Fibroblast of the aortic adventitia (primary cell): ENCODE measurements around the gene IER5L. TPM values are rescaled to one million over a fixed set of nuclear protein-coding genes. Genes with fewer than 3 reads are reported as not detected.

Experiments
- DNase-seq: peaks from one replicate; pipeline ENCODE4 v3.0.0-alpha.2; 2010; ENCODE audit warnings: low read depth
- H3K4me3 ChIP-seq: 2 replicates; pipeline ENCODE4 v1.5.1; 2011; ENCODE audit warnings: low read depth, mild to moderate bottlenecking, control low read depth, low read length, moderate library complexity
- CTCF ChIP-seq: IDR thresholded peaks from 2 replicates; pipeline ENCODE4 v1.5.1; 2011; ENCODE audit warnings: mild to moderate bottlenecking, low read length, control low read depth, inconsistent platforms; ENCODE audit not compliant: insufficient read depth
- total RNA-seq: library from RNA; depleted of rRNA; stranded (reverse); fragments of >200 nt; gene quantifications from 2 replicates; pipeline ENCODE4 v1.2.3, GENCODE V29; 2012; ENCODE audit warnings: low replicate concordance

The IER5L gene
- total RNA-seq, 1 donor, result 42.0 TPM

- no peak for TF ChIP-seq CTCF
- no peak overlapping the region for H3K4me3 ChIP-seq
- DNase-seq, result no peak
Observed at GRCh38 chr9:129211686-129212085, 33.6 kb upstream of the IER5L start.

GRCh38 chr9:129210125-129210524 lies 32.1 kb upstream of the IER5L start:
- no peak for DNase-seq
- no peak overlapping the region for H3K4me3 ChIP-seq
- TF ChIP-seq CTCF, result no peak

GRCh38 chr9:129209580-129209979 lies 31.5 kb upstream of the IER5L start:
- H3K4me3 ChIP-seq, result no peak overlapping the region
- no peak for DNase-seq
- TF ChIP-seq CTCF, result no peak

- no peak overlapping the region for H3K4me3 ChIP-seq
- no peak for DNase-seq
- no peak for TF ChIP-seq CTCF
Observed at GRCh38 chr9:129209109-129209508, 31.0 kb upstream of the IER5L start.

GRCh38 chr9:129208207-129209032 lies 30.4 kb upstream of the IER5L start:
- no peak for DNase-seq
- TF ChIP-seq CTCF, result no peak

GRCh38 chr9:129206905-129207304 lies 28.8 kb upstream of the IER5L start:
- DNase-seq, result no peak
- no peak for TF ChIP-seq CTCF

More at GRCh38 chr9:129208207-129209032, 30.4 kb upstream of the IER5L start:
- no peak overlapping the region for H3K4me3 ChIP-seq

More at GRCh38 chr9:129206905-129207304, 28.8 kb upstream of the IER5L start:
- no peak overlapping the region for H3K4me3 ChIP-seq
